Astrocyte of the cerebellum (primary cell): ENCODE data around the gene ARL5A.

Experiments used
- DNase-seq: peaks from one replicate; pipeline ENCODE4 v3.0.0-alpha.2; 2011; ENCODE audit warnings: low read depth
- H3K4me3 ChIP-seq: 2 replicates; pipeline ENCODE4 v1.5.1; 2011; ENCODE audit warnings: mild to moderate bottlenecking, low read depth, low read length, moderate library complexity
- in situ Hi-C: cut with HindIII; loops from 2 replicates; pipeline ENCODE4 v1.10.0; 2017; ENCODE audit warnings: low sequenced_read_pairs
- TF ChIP-seq, protein P1 (sequence below): IDR thresholded peaks from 2 replicates; pipeline ENCODE4 v1.5.1; 2012; ENCODE audit warnings: low read length, low read depth, moderate library complexity, mild to moderate bottlenecking; ENCODE audit errors: missing control alignments

The ARL5A gene

GRCh38 chr2:151777487-151777886, 50.7 kb downstream of the ARL5A start:
- in situ Hi-C loops, result no loop called here
- TF ChIP-seq, protein P1, sequence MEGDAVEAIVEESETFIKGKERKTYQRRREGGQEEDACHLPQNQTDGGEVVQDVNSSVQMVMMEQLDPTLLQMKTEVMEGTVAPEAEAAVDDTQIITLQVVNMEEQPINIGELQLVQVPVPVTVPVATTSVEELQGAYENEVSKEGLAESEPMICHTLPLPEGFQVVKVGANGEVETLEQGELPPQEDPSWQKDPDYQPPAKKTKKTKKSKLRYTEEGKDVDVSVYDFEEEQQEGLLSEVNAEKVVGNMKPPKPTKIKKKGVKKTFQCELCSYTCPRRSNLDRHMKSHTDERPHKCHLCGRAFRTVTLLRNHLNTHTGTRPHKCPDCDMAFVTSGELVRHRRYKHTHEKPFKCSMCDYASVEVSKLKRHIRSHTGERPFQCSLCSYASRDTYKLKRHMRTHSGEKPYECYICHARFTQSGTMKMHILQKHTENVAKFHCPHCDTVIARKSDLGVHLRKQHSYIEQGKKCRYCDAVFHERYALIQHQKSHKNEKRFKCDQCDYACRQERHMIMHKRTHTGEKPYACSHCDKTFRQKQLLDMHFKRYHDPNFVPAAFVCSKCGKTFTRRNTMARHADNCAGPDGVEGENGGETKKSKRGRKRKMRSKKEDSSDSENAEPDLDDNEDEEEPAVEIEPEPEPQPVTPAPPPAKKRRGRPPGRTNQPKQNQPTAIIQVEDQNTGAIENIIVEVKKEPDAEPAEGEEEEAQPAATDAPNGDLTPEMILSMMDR, result no peak
- no peak for DNase-seq
- no peak overlapping the region for H3K4me3 ChIP-seq

DNA sequence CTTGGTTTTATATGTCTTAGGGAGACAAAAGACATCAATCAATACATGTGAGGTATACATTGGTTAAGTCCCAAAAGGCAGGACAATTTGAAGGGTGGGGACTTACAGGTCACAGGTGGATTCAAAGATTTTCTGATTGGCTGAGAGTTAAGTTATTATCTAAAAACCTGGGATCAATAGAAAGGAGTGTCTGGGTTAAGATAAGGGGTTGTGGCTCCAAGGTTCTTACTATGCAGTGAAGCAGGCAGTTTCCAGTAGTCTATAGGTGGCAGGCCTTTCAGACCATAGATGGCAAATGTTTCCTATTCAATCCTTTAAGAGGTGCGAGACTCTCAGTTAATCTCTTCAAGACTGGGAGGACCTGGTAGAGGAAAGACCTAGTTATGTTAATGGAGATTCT, 51.9 kb downstream of the ARL5A start:
- H3K4me3 ChIP-seq, result no peak overlapping the region
- in situ Hi-C loops, result no loop called here
- TF ChIP-seq, protein P1, result no peak
- no peak for DNase-seq

DNA sequence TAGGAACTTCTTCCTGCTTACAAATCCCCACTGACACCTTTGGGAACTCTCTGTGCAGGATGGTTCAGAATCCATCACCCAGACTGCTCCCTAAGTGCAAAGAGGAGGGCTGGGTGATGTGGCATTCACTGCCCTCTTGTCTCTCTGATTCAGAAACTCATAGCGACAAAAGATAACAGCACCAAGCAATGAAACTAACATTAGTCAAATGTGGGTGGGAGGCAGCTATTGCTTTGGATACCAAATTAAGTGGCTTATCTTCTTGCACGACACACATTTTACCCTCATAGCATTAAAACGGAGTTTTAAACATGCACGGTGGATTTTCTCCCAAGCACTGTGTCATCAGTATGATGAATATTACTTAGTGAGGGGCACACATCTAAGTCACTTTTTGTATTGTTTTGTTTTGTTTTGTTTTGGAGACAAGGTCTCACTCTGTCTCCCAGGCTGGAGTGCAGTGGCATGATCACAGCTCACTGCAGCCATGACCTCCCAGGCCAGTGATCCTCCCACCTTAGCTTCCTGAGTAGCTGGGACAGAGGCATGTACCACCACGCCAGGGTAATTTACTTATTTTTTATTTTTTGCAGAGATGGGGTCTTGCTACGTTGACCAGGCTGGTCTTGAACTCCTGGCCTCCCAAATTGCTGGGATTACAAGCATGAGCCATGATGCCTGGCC, 53.0 kb downstream of the ARL5A start:
- TF ChIP-seq, protein P1, result no peak
- H3K4me3 ChIP-seq, result no peak overlapping the region
- DNase-seq, result no peak
- in situ Hi-C loops, result no loop called here

GRCh38 chr2:151774506-151774905, 53.7 kb downstream of the ARL5A start:
- no peak overlapping the region for H3K4me3 ChIP-seq
- TF ChIP-seq, protein P1, result no peak
- peak; percentile 55 for DNase-seq
- in situ Hi-C loops, result no loop called here

DNA sequence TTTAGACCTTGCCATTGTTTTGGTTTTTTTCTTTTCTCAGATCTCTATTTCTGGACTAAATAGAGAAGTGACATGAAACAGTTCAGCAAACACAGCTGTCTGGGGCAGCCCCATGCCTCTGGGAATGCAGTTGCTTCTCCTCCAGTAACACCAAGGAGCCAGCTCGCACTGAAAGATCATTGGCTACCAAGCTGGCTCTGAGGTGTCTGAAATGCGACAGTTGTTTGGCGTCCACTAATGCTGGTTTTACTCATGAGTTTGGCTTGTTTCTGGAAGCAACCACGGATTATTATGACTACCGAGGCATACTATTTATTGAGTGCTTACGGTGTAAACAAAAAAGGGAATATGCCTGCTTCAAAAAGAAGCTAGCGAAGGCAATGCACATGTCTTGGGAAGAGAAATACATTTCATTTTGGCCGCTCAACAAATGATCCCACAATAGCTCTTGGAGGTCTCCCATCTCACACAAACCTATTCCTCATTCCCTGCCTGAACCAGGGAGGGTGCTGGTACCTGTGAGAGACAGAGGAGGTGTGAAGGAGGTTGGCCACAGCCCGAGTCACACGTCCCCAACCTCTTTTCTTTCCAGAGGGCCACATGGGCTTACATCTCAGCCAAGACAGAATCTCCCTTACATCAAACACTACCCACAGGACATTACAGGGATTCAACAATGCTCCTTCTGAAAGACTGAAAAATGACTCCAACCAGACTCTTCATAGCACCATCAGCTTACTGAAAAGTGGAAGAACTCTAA, 56.4 kb downstream of the ARL5A start:
- TF ChIP-seq, protein P1, result no peak

GRCh38 chr2:151770995-151771394, 57.2 kb downstream of the ARL5A start:
- DNase-seq, result no peak
- in situ Hi-C loops, result no loop called here
- no peak overlapping the region for H3K4me3 ChIP-seq
- TF ChIP-seq, protein P1, result no peak

More for the DNA sequence above, 56.4 kb downstream of the ARL5A start:
- peak; percentile 19 for DNase-seq
- in situ Hi-C loops, result no loop called here
- H3K4me3 ChIP-seq, result no peak overlapping the region
